Measurements from ENCODE around the gene MAD1L1. TPM values are rescaled to one million over a fixed set of nuclear protein-coding genes. Genes with fewer than 3 reads are reported as not detected.
"Not testable (repeated sequence)": the region's sequence is repeated elsewhere in the genome, so short reads cannot be mapped to it uniquely, and the experiment has no call there.

MAD1L1 gene
- total and polyA plus RNA-seq, 2 donors (not counting 1 experiment from before 2014, with no cell fraction given), result 9.8 to 29.4 TPM

GRCh38 chr7:1817061-1817712 is 415.6 kb downstream of the MAD1L1 start:
- Histone ChIP-seq H3K9me3 (ENCODE audit: control insufficient read depth, insufficient read depth, low read depth, low read length) (no peaks in the 10 kb centered on the region), H3K9ac (ENCODE audit: insufficient read depth, low read length) (no peak overlapping the region), H3K79me2 (ENCODE audit: control insufficient read depth, insufficient read depth, low read length) (no peaks in the 10 kb centered on the region), H3K4me2 (ENCODE audit: extremely low read depth, insufficient read depth, low read length) (no peak overlapping the region), H3K4me3 (replicated peaks in 1 of 4; ENCODE audit: control extremely low read depth in 1 of 4, insufficient read depth in 1 of 4, low read depth in 3 of 4, low read length in 4 of 4) (no peak overlapping the region), H3K4me1 (ENCODE audit: control insufficient read depth, extremely low read depth, insufficient read depth, low read length) (no peaks in the 10 kb centered on the region), H3K27ac (ENCODE audit: insufficient read depth, low read length) (no peak overlapping the region), H3K27me3 (ENCODE audit: control insufficient read depth, insufficient read depth, low read length) (no peaks in the 10 kb centered on the region), H3K36me3 (ENCODE audit: control insufficient read depth, insufficient read depth, low read length) (no peaks in the 10 kb centered on the region), H2AFZ (ENCODE audit: low read length) (no peak overlapping the region), H4K20me1 (ENCODE audit: control insufficient read depth, extremely low read depth, insufficient read depth, low read length) (no peaks in the 10 kb centered on the region)
- TF ChIP-seq EZH2 (IDR thresholded peaks at IDR 0.05; ENCODE audit: low read length, missing control alignments) (no peak), CTCF (conservative IDR thresholded peaks at IDR 0.05 in 1 of 2, IDR thresholded peaks at IDR 0.05 in 1 of 2; ENCODE audit: low read depth in 1 of 2, low read length in 2 of 2) (no peak)
- DNase-seq (ENCODE audit: low read depth in 2 of 2), result no peak

- H4K20me1 ChIP-seq (ENCODE audit: control insufficient read depth, extremely low read depth, insufficient read depth, low read length), result not testable (repeated sequence)
Observed at GRCh38 chr7:1816451-1816850, 416.3 kb downstream of the MAD1L1 start.

GRCh38 chr7:1815551-1816281 is 417.0 kb downstream of the MAD1L1 start:
- H3K9ac ChIP-seq (ENCODE audit: insufficient read depth, low read length); H4K20me1 ChIP-seq (ENCODE audit: control insufficient read depth, extremely low read depth, insufficient read depth, low read length); H3K9me3 ChIP-seq (ENCODE audit: control insufficient read depth, insufficient read depth, low read depth, low read length); H3K4me3 ChIP-seq (replicated peaks in 1 of 4; ENCODE audit: control extremely low read depth in 1 of 4, insufficient read depth in 1 of 4, low read depth in 3 of 4, low read length in 4 of 4); H3K79me2 ChIP-seq (ENCODE audit: control insufficient read depth, insufficient read depth, low read length); H3K27ac ChIP-seq (ENCODE audit: insufficient read depth, low read length); H3K27me3 ChIP-seq (ENCODE audit: control insufficient read depth, insufficient read depth, low read length); H3K4me2 ChIP-seq (ENCODE audit: extremely low read depth, insufficient read depth, low read length); H3K36me3 ChIP-seq (ENCODE audit: control insufficient read depth, insufficient read depth, low read length); DNase-seq (ENCODE audit: low read depth in 2 of 2); H3K4me1 ChIP-seq (ENCODE audit: control insufficient read depth, extremely low read depth, insufficient read depth, low read length); H2AFZ ChIP-seq (ENCODE audit: low read length): not testable (repeated sequence)

More at GRCh38 chr7:1816451-1816850, 416.3 kb downstream of the MAD1L1 start:
- not testable (repeated sequence) for H3K9ac ChIP-seq (ENCODE audit: insufficient read depth, low read length); H3K9me3 ChIP-seq (ENCODE audit: control insufficient read depth, insufficient read depth, low read depth, low read length); H3K27me3 ChIP-seq (ENCODE audit: control insufficient read depth, insufficient read depth, low read length); H3K4me1 ChIP-seq (ENCODE audit: control insufficient read depth, extremely low read depth, insufficient read depth, low read length); DNase-seq (ENCODE audit: low read depth in 2 of 2); H3K27ac ChIP-seq (ENCODE audit: insufficient read depth, low read length); H3K36me3 ChIP-seq (ENCODE audit: control insufficient read depth, insufficient read depth, low read length); H2AFZ ChIP-seq (ENCODE audit: low read length); H3K4me3 ChIP-seq (replicated peaks in 1 of 4; ENCODE audit: control extremely low read depth in 1 of 4, insufficient read depth in 1 of 4, low read depth in 3 of 4, low read length in 4 of 4); H3K4me2 ChIP-seq (ENCODE audit: extremely low read depth, insufficient read depth, low read length); H3K79me2 ChIP-seq (ENCODE audit: control insufficient read depth, insufficient read depth, low read length)

- Histone ChIP-seq H3K4me2 (ENCODE audit: extremely low read depth, insufficient read depth, low read length) (no peak overlapping the region), H4K20me1 (ENCODE audit: control insufficient read depth, extremely low read depth, insufficient read depth, low read length) (no peaks in the 10 kb centered on the region), H3K4me3 (replicated peaks in 1 of 4; ENCODE audit: control extremely low read depth in 1 of 4, insufficient read depth in 1 of 4, low read depth in 3 of 4, low read length in 4 of 4) (no peak overlapping the region), H3K36me3 (ENCODE audit: control insufficient read depth, insufficient read depth, low read length) (no peaks in the 10 kb centered on the region), H3K9me3 (ENCODE audit: control insufficient read depth, insufficient read depth, low read depth, low read length) (no peaks in the 10 kb centered on the region), H2AFZ (ENCODE audit: low read length) (no peak overlapping the region), H3K79me2 (ENCODE audit: control insufficient read depth, insufficient read depth, low read length) (no peaks in the 10 kb centered on the region), H3K9ac (ENCODE audit: insufficient read depth, low read length) (no peak overlapping the region), H3K27ac (ENCODE audit: insufficient read depth, low read length) (no peak overlapping the region), H3K4me1 (ENCODE audit: control insufficient read depth, extremely low read depth, insufficient read depth, low read length) (no peaks in the 10 kb centered on the region), H3K27me3 (ENCODE audit: control insufficient read depth, insufficient read depth, low read length) (no peaks in the 10 kb centered on the region)
- DNase-seq (ENCODE audit: low read depth in 2 of 2), result no peak
- no peak for TF ChIP-seq EZH2 (IDR thresholded peaks at IDR 0.05; ENCODE audit: low read length, missing control alignments)
- no peak for TF ChIP-seq CTCF (conservative IDR thresholded peaks at IDR 0.05 in 1 of 2, IDR thresholded peaks at IDR 0.05 in 1 of 2; ENCODE audit: low read depth in 1 of 2, low read length in 2 of 2)
Observed at GRCh38 chr7:1815051-1815481, 417.7 kb downstream of the MAD1L1 start.

Data from fibroblast of lung (primary cell).